HAP-1 (cell line): ENCODE measurements around the gene ARHGAP25.

Source experiments
- DNase-seq, 2 experiments: peaks; one replicate each; pipeline ENCODE4 v3.0.0-alpha.2; 2016 to 2020; ENCODE audit warnings: low spot score in 2 of 2
- H3K27me3 ChIP-seq: fragments of 250-450 bp; sonication (Bioruptor Pico); 2 replicates; pipeline ENCODE4 v1.5.1; 2020; ENCODE audit warnings: low read depth, mild to moderate bottlenecking, moderate library complexity
- H3K36me3 ChIP-seq: fragments of 250-450 bp; sonication (Bioruptor Pico); replicated peaks from 2 replicates; pipeline ENCODE4 v1.5.1; 2020; ENCODE audit warnings: mild to moderate bottlenecking
- H3K4me1 ChIP-seq: fragments of 250-450 bp; sonication (Bioruptor Pico); 2 replicates; pipeline ENCODE4 v1.5.1; 2020; ENCODE audit warnings: mild to moderate bottlenecking
- H3K4me3 ChIP-seq: fragments of 250-450 bp; sonication (Bioruptor Pico); 2 replicates; pipeline ENCODE4 v1.5.1; 2020; ENCODE audit warnings: mild to moderate bottlenecking, moderate library complexity
- H3K9me3 ChIP-seq: fragments of 250-450 bp; sonication (Bioruptor Pico); 2 replicates; pipeline ENCODE4 v1.5.1; 2020; ENCODE audit warnings: mild to moderate bottlenecking, moderate library complexity
- in situ Hi-C: fragments of 300-500 bp; cut with MboI; formaldehyde crosslinking; loops from 3 replicates; pipeline ENCODE4 v1.14.3; 2020; ENCODE audit warnings: low sequenced_read_pairs, inconsistent platforms, mixed read lengths

ARHGAP25 gene

GRCh38 chr2:68833162-68833561 is 98.6 kb downstream of the ARHGAP25 start:
- Histone ChIP-seq H3K36me3 (no peaks in the 10 kb centered on the region), H3K9me3 (no peaks in the 10 kb centered on the region), H3K4me1 (peaks cover 3% of the 10 kb centered on the region; the same call in 1 of the 2 replicates), H3K27me3 (0 out of 2 replicates have a peak, but pooled peaks cover 3% of the 10 kb centered on the region), H3K4me3 (no peak overlapping the region)
- DNase-seq, result no peak
- in situ Hi-C loops, result no loop called here

- Histone ChIP-seq H3K27me3 (0 out of 2 replicates have a peak, but pooled peaks cover 3% of the 10 kb centered on the region), H3K4me3 (no peak overlapping the region), H3K9me3 (no peaks in the 10 kb centered on the region), H3K36me3 (no peaks in the 10 kb centered on the region), H3K4me1 (no peaks in the 10 kb centered on the region)
- DNase-seq, result no peak
- in situ Hi-C loops, result no loop called here
These were observed 100.2 kb downstream of the ARHGAP25 start for GRCh38 chr2:68834737-68835376.

GRCh38 chr2:68835621-68836020 is 101.0 kb downstream of the ARHGAP25 start:
- H3K4me3 ChIP-seq, result no peak overlapping the region
- in situ Hi-C loops, result no loop called here
- H3K9me3 ChIP-seq, result no peaks in the 10 kb centered on the region
- H3K36me3 ChIP-seq, result no peaks in the 10 kb centered on the region
- H3K4me1 ChIP-seq, result no peaks in the 10 kb centered on the region
- 0 out of 2 replicates have a peak, but pooled peaks cover 3% of the 10 kb centered on the region for H3K27me3 ChIP-seq
- DNase-seq, result no peak

GRCh38 chr2:68837164-68837860 is 102.7 kb downstream of the ARHGAP25 start:
- no peaks in the 10 kb centered on the region for H3K9me3 ChIP-seq
- in situ Hi-C loops, result no loop called here
- H3K4me1 ChIP-seq, result no peaks in the 10 kb centered on the region
- H3K36me3 ChIP-seq, result no peaks in the 10 kb centered on the region
- no peak overlapping the region for H3K4me3 ChIP-seq
- H3K27me3 ChIP-seq, result 0 out of 2 replicates have a peak, but pooled peaks cover 3% of the 10 kb centered on the region
- peak; percentile 47 to 86 for DNase-seq

- Histone ChIP-seq H3K36me3 (no peaks in the 10 kb centered on the region), H3K27me3 (0 out of 2 replicates have a peak, but pooled peaks cover 3% of the 10 kb centered on the region), H3K9me3 (no peaks in the 10 kb centered on the region), H3K4me3 (no peak overlapping the region), H3K4me1 (no peaks in the 10 kb centered on the region)
- no peak for DNase-seq
- in situ Hi-C loops, result no loop called here
These were observed 103.3 kb downstream of the ARHGAP25 start for GRCh38 chr2:68837861-68838341.

GRCh38 chr2:68838641-68839040 is 104.0 kb downstream of the ARHGAP25 start:
- DNase-seq, result no peak
- in situ Hi-C loops, result no loop called here
- H3K9me3 ChIP-seq, result no peaks in the 10 kb centered on the region
- 0 out of 2 replicates have a peak, but pooled peaks cover 3% of the 10 kb centered on the region for H3K27me3 ChIP-seq
- H3K36me3 ChIP-seq, result no peaks in the 10 kb centered on the region
- no peak overlapping the region for H3K4me3 ChIP-seq
- H3K4me1 ChIP-seq, result no peaks in the 10 kb centered on the region

GRCh38 chr2:68839260-68839833 is 104.7 kb downstream of the ARHGAP25 start:
- no peak overlapping the region for H3K4me3 ChIP-seq
- DNase-seq, result peak in 1 of 2 experiments; percentile 14
- 0 out of 2 replicates have a peak, but pooled peaks cover 2% of the 10 kb centered on the region for H3K27me3 ChIP-seq
- no peaks in the 10 kb centered on the region for H3K4me1 ChIP-seq
- in situ Hi-C loops, result no loop called here
- no peaks in the 10 kb centered on the region for H3K9me3 ChIP-seq
- H3K36me3 ChIP-seq, result no peaks in the 10 kb centered on the region

- no peak overlapping the region for H3K4me3 ChIP-seq
- in situ Hi-C loops, result no loop called here
- no peaks in the 10 kb centered on the region for H3K9me3 ChIP-seq
- no peaks in the 10 kb centered on the region for H3K4me1 ChIP-seq
- DNase-seq, result no peak
- no peaks in the 10 kb centered on the region for H3K36me3 ChIP-seq
- no peaks in the 10 kb centered on the region for H3K27me3 ChIP-seq
These were observed 110.4 kb downstream of the ARHGAP25 start for GRCh38 chr2:68845043-68845442.

- DNase-seq, result no peak
- Histone ChIP-seq H3K4me1 (no peaks in the 10 kb centered on the region), H3K27me3 (no peaks in the 10 kb centered on the region), H3K4me3 (no peak overlapping the region), H3K9me3 (no peaks in the 10 kb centered on the region), H3K36me3 (no peaks in the 10 kb centered on the region)
- in situ Hi-C loops, result no loop called here
These were observed 111.5 kb downstream of the ARHGAP25 start for GRCh38 chr2:68846091-68846490.

GRCh38 chr2:68847751-68848150 is 113.1 kb downstream of the ARHGAP25 start:
- no peaks in the 10 kb centered on the region for H3K9me3 ChIP-seq
- in situ Hi-C loops, result no loop called here
- no peaks in the 10 kb centered on the region for H3K27me3 ChIP-seq
- DNase-seq, result no peak
- H3K4me1 ChIP-seq, result no peaks in the 10 kb centered on the region
- no peaks in the 10 kb centered on the region for H3K36me3 ChIP-seq
- no peak overlapping the region for H3K4me3 ChIP-seq

GRCh38 chr2:68849579-68850030 is 115.0 kb downstream of the ARHGAP25 start:
- in situ Hi-C loops, result no loop called here
- H3K27me3 ChIP-seq, result no peaks in the 10 kb centered on the region; the same call in 1 of the 2 replicates
- no peak for DNase-seq

GRCh38 chr2:68850524-68850923 is 115.9 kb downstream of the ARHGAP25 start:
- in situ Hi-C loops, result no loop called here
- Histone ChIP-seq H3K36me3 (no peaks in the 10 kb centered on the region), H3K9me3 (no peaks in the 10 kb centered on the region), H3K4me1 (no peaks in the 10 kb centered on the region), H3K27me3 (no peaks in the 10 kb centered on the region; the same call in 1 of the 2 replicates), H3K4me3 (no peak overlapping the region)
- DNase-seq, result no peak

More at GRCh38 chr2:68849579-68850030, 115.0 kb downstream of the ARHGAP25 start:
- H3K4me3 ChIP-seq, result no peak overlapping the region
- H3K36me3 ChIP-seq, result no peaks in the 10 kb centered on the region
- H3K9me3 ChIP-seq, result no peaks in the 10 kb centered on the region
- no peaks in the 10 kb centered on the region for H3K4me1 ChIP-seq

- Histone ChIP-seq H3K27me3 (no peaks in the 10 kb centered on the region; the same call in 1 of the 2 replicates), H3K4me1 (no peaks in the 10 kb centered on the region), H3K9me3 (no peaks in the 10 kb centered on the region), H3K4me3 (no peak overlapping the region), H3K36me3 (no peaks in the 10 kb centered on the region)
- in situ Hi-C loops, result no loop called here
- DNase-seq, result no peak
These were observed 118.4 kb downstream of the ARHGAP25 start for GRCh38 chr2:68853035-68853434.

GRCh38 chr2:68853915-68854314 is 119.3 kb downstream of the ARHGAP25 start:
- in situ Hi-C loops, result no loop called here
- Histone ChIP-seq H3K36me3 (no peaks in the 10 kb centered on the region), H3K27me3 (no peaks in the 10 kb centered on the region; the same call in 1 of the 2 replicates)

More at GRCh38 chr2:68853915-68854314, 119.3 kb downstream of the ARHGAP25 start:
- DNase-seq, result no peak
- Histone ChIP-seq H3K4me3 (no peak overlapping the region), H3K9me3 (no peaks in the 10 kb centered on the region), H3K4me1 (no peaks in the 10 kb centered on the region)
